GM19372 (cell line): Measurements from ENCODE around the gene CLHC1.
"Not testable (repeated sequence)": the region's sequence is repeated elsewhere in the genome, so short reads cannot be mapped to it uniquely, and the experiment has no call there.

Experiments
- ATAC-seq: cut with Tn5 transposase; IDR thresholded peaks from one replicate; pipeline ENCODE4 v1.9.1; 2021; ENCODE audit warnings: mild to moderate bottlenecking, low read depth, moderate library complexity; ENCODE audit not compliant: unreplicated experiment

CLHC1 gene

GRCh38 chr2:55232863-55233657, 967 bp upstream of the CLHC1 start:
- ATAC-seq, result no peak

- no peak for ATAC-seq
Observed at GRCh38 chr2:55231546-55232083, 478 bp downstream of the CLHC1 start.

- no peak for ATAC-seq
Observed at GRCh38 chr2:55230551-55230950, 1.5 kb downstream of the CLHC1 start.

- no peak for ATAC-seq
Observed at GRCh38 chr2:55229221-55229620, 2.9 kb downstream of the CLHC1 start.

- no peak for ATAC-seq
Observed at GRCh38 chr2:55228226-55228563, 3.9 kb downstream of the CLHC1 start.

- ATAC-seq, result not testable (repeated sequence)
Observed at GRCh38 chr2:55227437-55228225, 4.5 kb downstream of the CLHC1 start.

GRCh38 chr2:55225481-55226020, 6.5 kb downstream of the CLHC1 start:
- ATAC-seq, result no peak

- ATAC-seq, result no peak
Observed at GRCh38 chr2:55224761-55225261, 7.3 kb downstream of the CLHC1 start.

- ATAC-seq, result no peak
Observed at GRCh38 chr2:55223958-55224760, 7.9 kb downstream of the CLHC1 start.

- no peak for ATAC-seq
Observed at GRCh38 chr2:55213822-55214221, 18.3 kb downstream of the CLHC1 start.

- ATAC-seq, result no peak
Observed at GRCh38 chr2:55204950-55205349, 27.1 kb downstream of the CLHC1 start.

- ATAC-seq, result no peak
Observed at GRCh38 chr2:55204536-55204935, 27.6 kb downstream of the CLHC1 start.

- no peak for ATAC-seq
Observed at GRCh38 chr2:55200416-55200815, 31.7 kb downstream of the CLHC1 start.

GRCh38 chr2:55196526-55196925, 35.6 kb downstream of the CLHC1 start:
- ATAC-seq, result no peak

- not testable (repeated sequence) for ATAC-seq
Observed at GRCh38 chr2:55191888-55192287, 40.2 kb downstream of the CLHC1 start.

GRCh38 chr2:55186837-55187236, 45.3 kb downstream of the CLHC1 start:
- not testable (repeated sequence) for ATAC-seq

GRCh38 chr2:55180374-55180773, 51.7 kb downstream of the CLHC1 start:
- no peak for ATAC-seq

- ATAC-seq, result no peak
Observed at GRCh38 chr2:55176094-55176415, 56.0 kb downstream of the CLHC1 start.

- ATAC-seq, result peak; percentile 76
Observed at GRCh38 chr2:55175254-55176093, 56.6 kb downstream of the CLHC1 start.
